Spleen (tissue), 11 donors: ENCODE measurements around the gene TIPRL. TPM values are rescaled to one million over a fixed set of nuclear protein-coding genes. Genes with fewer than 3 reads are reported as not detected.

Source experiments
- DNase-seq: peaks from one replicate; pipeline ENCODE4 v3.0.0-alpha.2; 2020
- H3K27ac ChIP-seq, 8 donors: fragments of 200-600 bp; sonication (generic) in 7 of 8; 1 replicate in 4 of 8; 2 replicates in 4 of 8; pipeline versions ENCODE4 v1.5.0 to v1.8.0; 2016 to 2021; ENCODE audit warnings: inconsistent platforms in 4 of 8, mild to moderate bottlenecking in 4 of 8, moderate library complexity in 1 of 8
- H3K27me3 ChIP-seq, 7 donors: fragments of 200-600 bp; sonication (generic) in 6 of 7; replicated peaks in 1 of 7; 1 replicate in 4 of 7; 2 replicates in 3 of 7; pipeline versions ENCODE4 v1.5.0 to v1.8.0; 2016 to 2021; ENCODE audit warnings: inconsistent platforms in 3 of 7, mild to moderate bottlenecking in 1 of 7
- H3K36me3 ChIP-seq, 6 donors: fragments of 200-600 bp; sonication (generic) in 5 of 6; 1 replicate in 4 of 6; 2 replicates in 2 of 6; pipeline versions ENCODE4 v1.5.0 to v1.8.0; 2016 to 2021; ENCODE audit warnings: inconsistent platforms in 2 of 6
- H3K4me1 ChIP-seq, 6 donors: fragments of 200-600 bp; sonication (generic) in 5 of 6; 1 replicate in 3 of 6; 2 replicates in 3 of 6; pipeline versions ENCODE4 v1.5.0 to v1.8.0; 2016 to 2021; ENCODE audit warnings: inconsistent platforms in 3 of 6
- H3K4me3 ChIP-seq, 8 donors: fragments of 200-600 bp; sonication (generic) in 7 of 8; 1 replicate in 4 of 8; 2 replicates in 4 of 8; pipeline versions ENCODE4 v1.5.0 to v1.8.0; 2016 to 2021; ENCODE audit warnings: inconsistent platforms in 4 of 8, mild to moderate bottlenecking in 4 of 8, moderate library complexity in 2 of 8
- H3K9me3 ChIP-seq, 8 donors: fragments of 200-600 bp; sonication (generic) in 7 of 8; 1 replicate in 4 of 8; 2 replicates in 4 of 8; pipeline versions ENCODE4 v1.5.0 to v1.8.0; 2016 to 2021; ENCODE audit warnings: inconsistent platforms in 4 of 8
- POLR2A ChIP-seq, 3 donors: fragments of 450-650 bp; IDR thresholded peaks; one replicate each; pipeline ENCODE4 v1.5.1; 2017; ENCODE audit warnings: antibody characterized with exemption in 3 of 3, mild to moderate bottlenecking in 1 of 3
- POLR2AphosphoS5 ChIP-seq, 3 donors: sonication (generic); formaldehyde crosslinking; IDR thresholded peaks; one replicate each; pipeline ENCODE4 v1.5.1; 2017; ENCODE audit warnings: antibody characterized with exemption in 3 of 3
- WGBS, 5 donors: extraction: QIAGEN DNeasy Blood & Tissue Kit in 3 of 5; methylation state at CpG; one replicate each; pipeline versions ENCODE4 v1.1.5 to v1.1.7; 2013 to 2018; 5-methylcytosine and 5-hydroxymethylcytosine counted together
- intact Hi-C: fragments of 100-400 bp; cut with DNase I; formaldehyde crosslinking; loops from one replicate; pipeline ENCODE4 v1.15.0; 2023; ENCODE audit warnings: low total_unique reads
- polyA plus RNA-seq, 3 donors: library from polyadenylated mRNA; stranded (reverse); fragments of 200-250 nt; gene quantifications; one replicate each; pipeline ENCODE4 v1.2.1, GENCODE V29; 2013
- total RNA-seq, 7 donors: library from RNA; depleted of rRNA in 3 of 7; stranded (reverse); fragments of >200 nt in 3 of 7; fragmentation: NEBNext Ultra II Directional in 4 of 7; extraction: Animal tissue kit (Norgen Biotek cat#: 25700) in 4 of 7; gene quantifications; one replicate each; pipeline versions ENCODE4 v1.1.0 to v1.2.1, GENCODE V29; 2016 to 2021
- TF ChIP-seq, protein P1 (sequence below), 11 experiments: fragments of 200-600 bp in 7 of 11; fragments of 450-650 bp in 4 of 11; sonication (generic) in 4 of 11; IDR thresholded peaks in 8 of 11; conservative IDR thresholded peaks in 3 of 11; 1 replicate in 7 of 11; 2 replicates in 4 of 11; pipeline versions ENCODE4 v1.4.0 to v1.8.0; 2016 to 2021; ENCODE audit warnings: antibody characterized with exemption in 11 of 11, inconsistent platforms in 4 of 11, mild to moderate bottlenecking in 1 of 11
- donor health status: healthy with polysubstance abuse.
- donor health status: DM: no; HTN: no; CAD: no; lungs with moderate emphysema.
- donor health status: DM: no; HTN: no; CAD: no.
- donor health status: Bipolar disorder and iron deficiency.
- donor health status: healthy.
- donor health status: DM: no; HTN: no; CAD: no.
- donor health status: DM: yes; HTN: yes; CAD: no.

The TIPRL gene
- total and polyA plus RNA-seq, 10 donors, result 10.1 to 26.3 (median 17.5) TPM

DNA sequence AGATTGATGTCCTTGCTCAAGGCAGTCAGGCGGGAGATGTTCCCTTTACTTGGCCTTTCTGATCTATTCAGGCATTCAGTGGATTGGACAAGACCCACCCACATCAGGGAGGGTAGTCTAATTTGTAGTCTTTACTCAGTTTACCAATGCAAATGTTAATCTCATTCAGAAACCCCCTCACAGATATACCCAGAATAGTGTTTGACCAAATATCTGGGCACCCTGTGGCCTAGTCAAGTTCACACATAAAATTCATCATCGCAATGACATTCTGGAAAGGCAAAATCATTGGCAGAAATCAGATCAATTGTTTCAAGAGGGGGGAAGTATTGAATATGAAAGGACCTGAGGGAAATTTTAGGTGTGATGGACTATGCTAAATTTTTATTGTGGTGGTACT lies 34.6 kb downstream of the TIPRL start:
- Histone ChIP-seq H3K27me3 (no peaks in the 10 kb centered on the region), H3K4me3 (no peak overlapping the region), H3K27ac (no peak overlapping the region), H3K9me3 (peaks cover 0 to 35% (median 27%) of the 10 kb centered on the region in 8 donors), H3K36me3 (no peaks in the 10 kb centered on the region), H3K4me1 (no peaks in the 10 kb centered on the region)
- WGBS, 5 donors, result 94 to 100% (median 96%) methylated on average over 2 of the region's 2 CpGs
- TF ChIP-seq POLR2A (IDR thresholded peaks at IDR 0.05), result no peak
- TF ChIP-seq, protein P1, sequence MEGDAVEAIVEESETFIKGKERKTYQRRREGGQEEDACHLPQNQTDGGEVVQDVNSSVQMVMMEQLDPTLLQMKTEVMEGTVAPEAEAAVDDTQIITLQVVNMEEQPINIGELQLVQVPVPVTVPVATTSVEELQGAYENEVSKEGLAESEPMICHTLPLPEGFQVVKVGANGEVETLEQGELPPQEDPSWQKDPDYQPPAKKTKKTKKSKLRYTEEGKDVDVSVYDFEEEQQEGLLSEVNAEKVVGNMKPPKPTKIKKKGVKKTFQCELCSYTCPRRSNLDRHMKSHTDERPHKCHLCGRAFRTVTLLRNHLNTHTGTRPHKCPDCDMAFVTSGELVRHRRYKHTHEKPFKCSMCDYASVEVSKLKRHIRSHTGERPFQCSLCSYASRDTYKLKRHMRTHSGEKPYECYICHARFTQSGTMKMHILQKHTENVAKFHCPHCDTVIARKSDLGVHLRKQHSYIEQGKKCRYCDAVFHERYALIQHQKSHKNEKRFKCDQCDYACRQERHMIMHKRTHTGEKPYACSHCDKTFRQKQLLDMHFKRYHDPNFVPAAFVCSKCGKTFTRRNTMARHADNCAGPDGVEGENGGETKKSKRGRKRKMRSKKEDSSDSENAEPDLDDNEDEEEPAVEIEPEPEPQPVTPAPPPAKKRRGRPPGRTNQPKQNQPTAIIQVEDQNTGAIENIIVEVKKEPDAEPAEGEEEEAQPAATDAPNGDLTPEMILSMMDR (IDR thresholded peaks at IDR 0.05 in 8 of 11, conservative IDR thresholded peaks at IDR 0.05 in 3 of 11), result no peak
- no peak for TF ChIP-seq POLR2AphosphoS5 (IDR thresholded peaks at IDR 0.05)
- DNase-seq, result no peak
- intact Hi-C loops, result no loop called here

DNA sequence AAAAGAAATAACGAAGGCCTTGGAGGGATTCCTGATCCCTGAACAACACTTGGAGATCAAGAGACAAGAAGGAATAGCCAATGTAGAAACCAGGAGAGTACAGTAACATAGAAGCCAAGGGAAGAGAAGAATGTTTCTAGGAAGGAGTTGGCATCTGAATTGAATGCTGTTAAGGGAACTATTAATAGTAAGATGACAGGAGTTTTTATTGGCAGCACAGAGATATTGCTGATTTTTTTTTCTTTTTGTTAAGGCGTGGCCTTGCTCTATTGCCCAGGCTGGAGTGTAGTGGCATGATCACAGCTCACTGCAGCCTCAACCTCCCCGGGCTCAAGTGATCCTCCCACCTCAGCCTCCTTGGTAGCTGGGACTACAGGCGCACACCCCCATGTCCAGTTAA lies 37.4 kb downstream of the TIPRL start:
- H3K4me1 ChIP-seq, result no peaks in the 10 kb centered on the region
- peaks cover 0 to 24% (median 20%) of the 10 kb centered on the region in 8 donors for H3K9me3 ChIP-seq
- no peak for TF ChIP-seq POLR2A (IDR thresholded peaks at IDR 0.05)
- TF ChIP-seq, protein P1 (IDR thresholded peaks at IDR 0.05 in 8 of 11, conservative IDR thresholded peaks at IDR 0.05 in 3 of 11), result no peak
- TF ChIP-seq POLR2AphosphoS5 (IDR thresholded peaks at IDR 0.05), result no peak
- no peak overlapping the region for H3K27ac ChIP-seq
- no peak for DNase-seq
- no peaks in the 10 kb centered on the region for H3K27me3 ChIP-seq
- WGBS, 5 donors, result 89 to 95% (median 92%) methylated on average over 4 of the region's 4 CpGs
- intact Hi-C loops, result no loop called here
- H3K4me3 ChIP-seq, result no peak overlapping the region
- H3K36me3 ChIP-seq, result no peaks in the 10 kb centered on the region

DNA sequence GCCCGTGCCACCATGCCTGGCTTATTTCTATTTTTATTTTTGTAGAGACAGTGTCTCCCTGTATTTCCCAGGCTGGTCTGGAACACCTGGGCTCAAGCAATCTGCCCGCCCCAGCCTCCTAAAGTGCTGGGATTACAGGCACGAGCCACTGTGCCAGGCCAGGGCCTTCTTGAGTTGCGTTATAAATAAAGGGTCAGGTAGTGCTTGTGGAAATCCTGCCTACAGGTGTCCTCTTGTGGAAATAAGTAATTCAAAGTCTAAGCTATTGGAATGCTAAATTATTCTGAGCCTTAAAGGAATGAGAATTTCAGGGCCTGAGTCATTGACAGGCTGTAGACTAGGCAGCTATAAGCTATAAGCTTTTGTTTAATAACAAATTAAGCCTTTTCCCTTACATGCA lies 38.9 kb downstream of the TIPRL start:
- 91 to 99% (median 92%) methylated on average over 4 of the region's 4 CpGs for WGBS, 5 donors
- Histone ChIP-seq H3K27ac (no peak overlapping the region), H3K36me3 (no peaks in the 10 kb centered on the region), H3K4me3 (no peak overlapping the region), H3K4me1 (no peaks in the 10 kb centered on the region), H3K9me3 (peaks cover 0 to 12% (median 9%) of the 10 kb centered on the region in 8 donors), H3K27me3 (no peaks in the 10 kb centered on the region)
- TF ChIP-seq POLR2A (IDR thresholded peaks at IDR 0.05) (no peak), POLR2AphosphoS5 (IDR thresholded peaks at IDR 0.05) (no peak)
- TF ChIP-seq, protein P1 (IDR thresholded peaks at IDR 0.05 in 8 of 11, conservative IDR thresholded peaks at IDR 0.05 in 3 of 11), result no peak
- intact Hi-C loops, result no loop called here
- no peak for DNase-seq

DNA sequence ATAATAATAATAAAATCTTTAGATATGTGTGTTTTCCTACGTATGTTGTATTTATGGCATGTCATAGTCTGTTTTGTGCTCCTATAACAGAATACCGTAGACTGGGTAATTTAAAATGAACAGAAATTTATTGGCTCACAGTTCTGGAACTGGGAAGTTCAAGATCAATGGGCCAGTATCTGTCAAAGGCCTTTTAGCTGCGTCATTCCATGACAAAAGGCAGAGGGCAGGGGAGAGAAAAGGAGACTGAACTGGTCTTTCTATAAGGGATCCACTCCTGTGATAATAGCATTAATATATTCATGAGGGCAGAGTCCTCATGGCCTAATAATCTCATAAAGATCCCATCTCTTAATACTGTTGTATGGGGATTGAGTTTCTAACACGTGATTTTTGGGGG lies 39.9 kb downstream of the TIPRL start:
- DNase-seq, result no peak
- intact Hi-C loops, result no loop called here
- H3K4me1 ChIP-seq, result no peaks in the 10 kb centered on the region
- peaks cover 0 to 4% (median under 1%) of the 10 kb centered on the region in 8 donors for H3K9me3 ChIP-seq
- 83 to 92% (median 91%) methylated on average over 4 of the region's 4 CpGs for WGBS, 5 donors
- TF ChIP-seq, protein P1 (IDR thresholded peaks at IDR 0.05 in 8 of 11, conservative IDR thresholded peaks at IDR 0.05 in 3 of 11), result no peak
- TF ChIP-seq POLR2A (IDR thresholded peaks at IDR 0.05) (no peak), POLR2AphosphoS5 (IDR thresholded peaks at IDR 0.05) (no peak)
- H3K27ac ChIP-seq, result no peak overlapping the region
- no peak overlapping the region for H3K4me3 ChIP-seq
- no peaks in the 10 kb centered on the region for H3K27me3 ChIP-seq
- no peaks in the 10 kb centered on the region for H3K36me3 ChIP-seq
